Retinal pigment epithelial cell (primary cell): Measurements from ENCODE around the gene ILK.

Experiments used
- DNase-seq: peaks from one replicate; pipeline ENCODE4 v3.0.0-alpha.2; 2010; ENCODE audit warnings: low read depth
- H3K4me3 ChIP-seq: 2 replicates; pipeline ENCODE4 v1.5.1; 2011; ENCODE audit warnings: mild to moderate bottlenecking, low read length, control low read depth, moderate library complexity
- CTCF ChIP-seq: conservative IDR thresholded peaks from 2 replicates; pipeline ENCODE4 v1.5.1; 2011; ENCODE audit warnings: low read depth, low read length, control low read depth, inconsistent platforms

ILK gene

GRCh38 chr11:6622261-6623171 is 18.9 kb downstream of the ILK start:
- DNase-seq: no peak
- TF ChIP-seq CTCF: no peak
- no peak overlapping the region for H3K4me3 ChIP-seq

- H3K4me3 ChIP-seq: no peak overlapping the region
- DNase-seq: no peak
- no peak for TF ChIP-seq CTCF
Measured at GRCh38 chr11:6623391-6624363, 20.1 kb downstream of the ILK start.

GRCh38 chr11:6625156-6625831 is 21.7 kb downstream of the ILK start:
- no peak for DNase-seq
- TF ChIP-seq CTCF: no peak
- no peak overlapping the region for H3K4me3 ChIP-seq

- no peak overlapping the region for H3K4me3 ChIP-seq
- TF ChIP-seq CTCF: no peak
- DNase-seq: no peak
Measured at GRCh38 chr11:6625832-6626420, 22.4 kb downstream of the ILK start.

- no peak for TF ChIP-seq CTCF
Measured at GRCh38 chr11:6626971-6627761, 23.6 kb downstream of the ILK start.

GRCh38 chr11:6627762-6628241 is 24.2 kb downstream of the ILK start:
- no peak for DNase-seq
- no peak overlapping the region for H3K4me3 ChIP-seq
- TF ChIP-seq CTCF: no peak

More at GRCh38 chr11:6626971-6627761, 23.6 kb downstream of the ILK start:
- no peak overlapping the region for H3K4me3 ChIP-seq
- no peak for DNase-seq
